Measurements from ENCODE around the gene DCST2. TPM values are rescaled to one million over a fixed set of nuclear protein-coding genes. Genes with fewer than 3 reads are reported as not detected.

DCST2 gene
- total RNA-seq, 1 donor from 2014 or later: not detected

DNA sequence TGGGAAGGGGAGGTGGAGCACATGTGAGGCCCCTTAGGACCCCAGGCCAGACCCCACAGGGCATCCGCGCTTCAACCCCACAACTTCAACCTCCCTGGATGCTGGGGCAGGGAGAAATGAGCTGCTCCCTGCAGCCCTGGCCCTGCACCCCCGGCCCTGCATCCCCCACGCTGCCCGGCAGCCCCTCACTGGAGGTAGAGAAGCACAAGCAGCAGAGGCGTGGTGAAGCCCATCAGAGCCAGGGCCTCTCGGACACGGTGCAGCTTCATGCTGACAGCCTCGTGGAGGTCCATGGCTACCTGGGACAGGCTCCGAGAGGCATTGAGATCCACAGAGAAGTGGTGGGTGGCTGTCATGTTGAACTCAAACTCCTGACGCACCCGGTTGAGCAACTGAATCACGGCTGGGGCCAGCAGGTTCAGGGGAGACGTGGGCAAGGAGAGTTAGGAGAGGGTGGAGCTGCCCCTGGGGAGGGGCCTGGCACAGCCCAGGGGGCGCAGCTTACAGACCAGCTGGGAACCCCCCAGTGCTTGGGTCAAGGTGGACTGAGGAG lies 3.3 kb downstream of the DCST2 start:
- no peaks in the 10 kb centered on the region for H3K36me3 ChIP-seq (ENCODE audit: control insufficient read depth, insufficient read depth, low read length)
- DNase-seq (ENCODE audit: low read depth): no peak
- TF ChIP-seq, protein P1, sequence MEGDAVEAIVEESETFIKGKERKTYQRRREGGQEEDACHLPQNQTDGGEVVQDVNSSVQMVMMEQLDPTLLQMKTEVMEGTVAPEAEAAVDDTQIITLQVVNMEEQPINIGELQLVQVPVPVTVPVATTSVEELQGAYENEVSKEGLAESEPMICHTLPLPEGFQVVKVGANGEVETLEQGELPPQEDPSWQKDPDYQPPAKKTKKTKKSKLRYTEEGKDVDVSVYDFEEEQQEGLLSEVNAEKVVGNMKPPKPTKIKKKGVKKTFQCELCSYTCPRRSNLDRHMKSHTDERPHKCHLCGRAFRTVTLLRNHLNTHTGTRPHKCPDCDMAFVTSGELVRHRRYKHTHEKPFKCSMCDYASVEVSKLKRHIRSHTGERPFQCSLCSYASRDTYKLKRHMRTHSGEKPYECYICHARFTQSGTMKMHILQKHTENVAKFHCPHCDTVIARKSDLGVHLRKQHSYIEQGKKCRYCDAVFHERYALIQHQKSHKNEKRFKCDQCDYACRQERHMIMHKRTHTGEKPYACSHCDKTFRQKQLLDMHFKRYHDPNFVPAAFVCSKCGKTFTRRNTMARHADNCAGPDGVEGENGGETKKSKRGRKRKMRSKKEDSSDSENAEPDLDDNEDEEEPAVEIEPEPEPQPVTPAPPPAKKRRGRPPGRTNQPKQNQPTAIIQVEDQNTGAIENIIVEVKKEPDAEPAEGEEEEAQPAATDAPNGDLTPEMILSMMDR (IDR thresholded peaks at IDR 0.05; ENCODE audit: insufficient read depth, low read length, poor library complexity, severe bottlenecking): no peak
- H3K4me3 ChIP-seq (ENCODE audit: low read depth, low read length): no peak overlapping the region
- no peaks in the 10 kb centered on the region for H3K27me3 ChIP-seq (ENCODE audit: control insufficient read depth, insufficient read depth, low read length)

DNA sequence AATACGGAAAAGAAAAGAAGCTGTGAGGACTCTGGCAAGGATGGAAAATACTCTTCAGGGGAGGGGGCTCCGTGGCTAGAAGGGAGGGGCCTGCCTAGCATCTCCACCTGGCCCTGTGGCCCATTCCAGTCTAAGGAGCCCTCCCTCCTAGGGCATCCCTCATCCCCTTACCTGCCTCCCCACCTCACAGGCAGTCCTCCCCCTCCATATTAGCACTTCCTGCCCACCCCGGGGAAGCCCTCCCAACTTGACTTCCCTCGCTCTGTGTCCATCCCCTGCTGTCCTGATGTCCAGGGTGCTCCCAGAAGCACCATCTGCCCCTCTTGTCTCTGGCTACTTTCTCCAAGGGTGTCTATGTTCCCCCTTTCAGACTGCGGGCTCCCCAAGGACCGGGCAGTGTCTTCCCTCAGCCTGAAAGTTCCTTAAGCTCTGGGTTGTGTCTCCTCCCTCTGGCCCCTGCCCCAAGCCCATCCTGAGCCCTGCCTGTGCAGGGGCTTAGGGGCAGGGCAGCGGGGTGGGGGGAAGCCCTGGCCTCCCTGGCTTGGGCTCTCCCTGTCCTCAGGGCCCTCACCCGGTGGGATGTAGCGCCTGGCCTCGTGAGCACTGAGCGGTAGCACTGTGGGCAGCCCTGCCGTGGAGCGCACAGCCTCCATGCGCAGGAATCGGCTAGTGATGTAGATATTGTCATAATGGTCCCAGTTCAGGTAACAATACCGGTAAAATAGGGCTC lies 3.9 kb downstream of the DCST2 start:
- DNase-seq (ENCODE audit: low read depth): no peak
- Histone ChIP-seq H3K27me3 (ENCODE audit: control insufficient read depth, insufficient read depth, low read length) (no peaks in the 10 kb centered on the region), H3K36me3 (ENCODE audit: control insufficient read depth, insufficient read depth, low read length) (no peaks in the 10 kb centered on the region), H3K4me3 (ENCODE audit: low read depth, low read length) (no peak overlapping the region)
- TF ChIP-seq, protein P1 (IDR thresholded peaks at IDR 0.05; ENCODE audit: insufficient read depth, low read length, poor library complexity, severe bottlenecking): no peak

DNA sequence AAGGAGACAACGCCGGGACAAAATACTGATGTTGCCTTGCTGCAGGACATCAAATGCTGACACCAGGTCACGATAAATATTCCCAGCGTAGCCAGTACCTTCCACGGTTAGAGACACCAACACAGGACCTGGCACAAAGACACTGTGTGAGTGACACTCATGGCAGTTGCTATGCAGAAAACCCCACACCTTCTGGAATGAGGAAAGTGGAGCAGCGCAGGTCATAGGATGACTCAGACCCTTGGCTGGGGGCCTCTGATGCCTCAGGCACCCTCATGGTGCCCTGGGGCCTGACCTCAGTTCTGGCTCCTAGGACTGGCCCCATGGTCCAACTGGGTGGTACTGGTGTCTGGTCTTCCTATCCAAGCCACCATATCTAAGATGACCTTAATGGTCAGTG lies 7.0 kb downstream of the DCST2 start:
- H3K4me3 ChIP-seq (ENCODE audit: low read depth, low read length): no peak overlapping the region
- no peak for DNase-seq (ENCODE audit: low read depth)
- no peaks in the 10 kb centered on the region for H3K27me3 ChIP-seq (ENCODE audit: control insufficient read depth, insufficient read depth, low read length)
- TF ChIP-seq, protein P1 (IDR thresholded peaks at IDR 0.05; ENCODE audit: insufficient read depth, low read length, poor library complexity, severe bottlenecking): no peak
- no peaks in the 10 kb centered on the region for H3K36me3 ChIP-seq (ENCODE audit: control insufficient read depth, insufficient read depth, low read length)

DNA sequence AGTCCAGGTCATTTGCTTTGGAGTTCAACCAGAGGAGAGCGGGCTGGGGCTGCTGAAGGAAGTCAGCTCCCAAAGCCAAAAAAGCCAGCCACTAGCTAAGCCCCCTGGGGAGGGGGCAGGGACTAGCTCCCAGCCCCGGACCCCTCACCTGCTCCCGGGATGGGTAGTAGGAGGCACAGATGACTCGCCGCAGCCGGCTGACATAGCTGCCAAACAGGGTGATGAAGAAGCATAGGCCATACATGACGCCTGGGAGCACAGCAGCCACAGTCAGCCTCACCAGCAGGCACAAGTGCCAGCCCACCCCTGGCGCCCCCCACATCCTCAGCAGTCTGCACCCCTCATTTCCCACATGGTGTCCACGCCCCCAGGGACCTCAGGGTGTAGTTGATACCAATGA lies 7.4 kb downstream of the DCST2 start:
- Histone ChIP-seq H3K27me3 (ENCODE audit: control insufficient read depth, insufficient read depth, low read length) (no peaks in the 10 kb centered on the region), H3K36me3 (ENCODE audit: control insufficient read depth, insufficient read depth, low read length) (no peaks in the 10 kb centered on the region), H3K4me3 (ENCODE audit: low read depth, low read length) (no peak overlapping the region)
- no peak for DNase-seq (ENCODE audit: low read depth)
- TF ChIP-seq, protein P1 (IDR thresholded peaks at IDR 0.05; ENCODE audit: insufficient read depth, low read length, poor library complexity, severe bottlenecking): no peak

DNA sequence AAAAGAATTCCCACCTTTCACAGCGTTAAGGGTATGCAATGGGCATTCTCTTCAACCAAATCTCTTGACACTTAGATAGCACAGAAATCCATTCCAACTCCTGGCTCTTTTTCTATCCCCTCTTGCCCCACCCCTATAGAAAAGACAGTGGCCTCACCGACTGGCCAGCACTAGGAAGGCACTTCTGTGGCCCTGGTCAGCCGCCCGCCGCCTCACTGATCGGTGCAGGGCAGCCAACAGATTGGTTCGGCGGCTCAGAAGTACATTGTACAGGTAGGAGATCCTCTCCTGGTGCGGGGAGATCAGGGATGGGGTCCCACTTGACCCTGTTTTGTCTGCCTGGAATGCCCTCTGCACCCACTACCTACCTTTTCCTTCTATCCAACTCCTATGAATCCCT lies 9.3 kb downstream of the DCST2 start:
- no peaks in the 10 kb centered on the region for H3K36me3 ChIP-seq (ENCODE audit: control insufficient read depth, insufficient read depth, low read length)
- no peak for DNase-seq (ENCODE audit: low read depth)
- no peak overlapping the region for H3K4me3 ChIP-seq (ENCODE audit: low read depth, low read length)
- TF ChIP-seq, protein P1 (IDR thresholded peaks at IDR 0.05; ENCODE audit: insufficient read depth, low read length, poor library complexity, severe bottlenecking): no peak
- H3K27me3 ChIP-seq (ENCODE audit: control insufficient read depth, insufficient read depth, low read length): no peaks in the 10 kb centered on the region

DNA sequence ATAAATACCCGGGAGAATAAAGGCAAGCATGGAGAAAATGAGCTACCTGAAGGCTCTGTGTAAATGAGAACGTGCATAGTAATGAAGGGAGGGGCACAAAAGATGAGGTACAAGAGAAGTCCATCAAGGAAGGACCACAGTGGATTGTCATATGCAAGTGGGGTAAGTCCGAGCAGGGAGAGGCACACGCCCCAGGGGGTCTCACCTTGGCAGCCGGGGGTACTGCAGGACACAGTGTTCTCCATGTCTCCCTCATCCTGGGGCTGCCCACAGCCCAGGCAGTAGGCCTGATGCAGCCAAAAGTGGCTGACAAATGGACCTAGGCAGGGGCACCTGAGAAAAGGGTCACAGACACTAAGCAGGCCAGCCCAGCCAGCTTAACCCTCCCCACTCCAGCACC lies 10.0 kb downstream of the DCST2 start:
- TF ChIP-seq, protein P1 (IDR thresholded peaks at IDR 0.05; ENCODE audit: insufficient read depth, low read length, poor library complexity, severe bottlenecking): no peak

More for the DNA sequence above, 10.0 kb downstream of the DCST2 start:
- Histone ChIP-seq H3K4me3 (ENCODE audit: low read depth, low read length) (no peak overlapping the region), H3K27me3 (ENCODE audit: control insufficient read depth, insufficient read depth, low read length) (no peaks in the 10 kb centered on the region), H3K36me3 (ENCODE audit: control insufficient read depth, insufficient read depth, low read length) (no peaks in the 10 kb centered on the region)
- DNase-seq (ENCODE audit: low read depth): no peak

All from kidney epithelial cell (primary cell).